Adrenal gland (tissue), 12 donors: ENCODE measurements around the gene ADK. TPM values are rescaled to one million over a fixed set of nuclear protein-coding genes. Genes with fewer than 3 reads are reported as not detected.
A peak's percentile ranks its signal among the peaks of the same experiment; 100 is the strongest.

Experiments used
- DNase-seq, 7 donors: peaks; one replicate each; pipeline ENCODE4 v3.0.0-alpha.2; 2019 to 2020
- H3K27ac ChIP-seq, 5 donors: fragments of 200-600 bp; sonication (generic) in 4 of 5; 1 replicate in 3 of 5; 2 replicates in 2 of 5; pipeline versions ENCODE4 v1.5.1 to v1.8.0; 2016 to 2020; ENCODE audit warnings: mild to moderate bottlenecking in 1 of 5
- H3K27me3 ChIP-seq: fragments of 200-600 bp; 2 replicates; pipeline ENCODE4 v1.8.0; 2021
- H3K36me3 ChIP-seq, 2 donors: fragments of 200-600 bp; replicated peaks in 1 of 2; 1 replicate in 1 of 2; 2 replicates in 1 of 2; pipeline versions ENCODE4 v1.5.1 to v1.8.0; 2018 to 2022
- H3K4me1 ChIP-seq, 2 donors: fragments of 200-600 bp; replicated peaks in 1 of 2; 1 replicate in 1 of 2; 2 replicates in 1 of 2; pipeline versions ENCODE4 v1.5.1 to v1.8.0; 2018 to 2021
- H3K4me3 ChIP-seq, 4 donors: fragments of 200-600 bp; sonication (generic) in 3 of 4; one replicate each; pipeline ENCODE4 v1.5.1; 2016 to 2018
- H3K9me3 ChIP-seq, 3 donors: fragments of 200-600 bp; sonication (generic) in 1 of 3; replicated peaks in 1 of 3; 1 replicate in 2 of 3; 2 replicates in 1 of 3; pipeline versions ENCODE4 v1.5.1 to v1.8.0; 2016 to 2021
- CTCF ChIP-seq, 6 experiments: fragments of 450-650 bp in 4 of 6; fragments of 200-600 bp in 2 of 6; sonication (generic) in 1 of 6; IDR thresholded peaks; 1 replicate in 5 of 6; 2 replicates in 1 of 6; pipeline versions ENCODE4 v1.5.1 to v1.8.0; 2016 to 2021; ENCODE audit warnings: antibody characterized with exemption in 6 of 6, mild to moderate bottlenecking in 2 of 6, moderate library complexity in 1 of 6
- POLR2A ChIP-seq, 2 donors: fragments of 450-650 bp; IDR thresholded peaks; one replicate each; pipeline ENCODE4 v1.6.1; 2017; ENCODE audit warnings: antibody characterized with exemption in 2 of 2, mild to moderate bottlenecking in 2 of 2, moderate library complexity in 1 of 2
- WGBS, 4 donors: extraction: QIAGEN DNeasy Blood & Tissue Kit in 2 of 4; methylation state at CpG; one replicate each; pipeline versions ENCODE4 v1.1.5 to v1.1.7; 2013 to 2017; 5-methylcytosine and 5-hydroxymethylcytosine counted together
- intact Hi-C, 2 donors: fragments of 100-400 bp; cut with DNase I; formaldehyde crosslinking; loops; one replicate each; pipeline versions ENCODE4 v1.14.1 to v1.15.0; 2022 to 2023
- polyA plus RNA-seq, 3 donors: library from polyadenylated mRNA; stranded (reverse); fragments of 200-250 nt in 2 of 3; fragments of 350-450 nt in 1 of 3; fragmentation: Illumina TruSeq in 1 of 3; extraction: RNeasy Lipid Tissue Mini Kit (QIAGEN cat#74804) in 1 of 3; gene quantifications; one replicate each; pipeline ENCODE4 v1.2.3, GENCODE V29; 2013 to 2014
- total RNA-seq, 9 donors: library from RNA; depleted of rRNA in 4 of 9; stranded (reverse); fragments of >200 nt in 4 of 9; fragments of 120-200 nt in 1 of 9; fragmentation: NEBNext Ultra II Directional in 1 of 9; extraction: Animal tissue kit (Norgen Biotek cat#: 25700) in 1 of 9; gene quantifications; one replicate each; pipeline versions ENCODE4 v1.1.0 to v1.2.4, GENCODE V29; 2013 to 2023
- donor health status: healthy with polysubstance abuse.
- donor health status: Bipolar disorder and iron deficiency.
- donor health status: DM: yes; HTN: yes; CAD: no.
- donor health status: DM: no; HTN: no; CAD: no.
- donor health status: DM: no; HTN: no; CAD: no.
- donor health status: DM: yes; HTN: yes; CAD: no.

Gene ADK
- total and polyA plus RNA-seq, 12 donors, result 8.2 to 45.5 (median 22.2) TPM

GRCh38 chr10:74406006-74406405 is 255.0 kb downstream of the ADK start:
- no peak overlapping the region for H3K4me3 ChIP-seq
- no peaks in the 10 kb centered on the region for H3K4me1 ChIP-seq
- no peak for DNase-seq
- WGBS, 4 donors, result 76 to 81% (median 78%) methylated on average over 1 of the region's 1 CpG
- H3K27me3 ChIP-seq, result no peaks in the 10 kb centered on the region
- H3K27ac ChIP-seq, result no peak overlapping the region
- H3K36me3 ChIP-seq, result no peaks in the 10 kb centered on the region
- intact Hi-C loops, result no loop called here
- TF ChIP-seq CTCF (IDR thresholded peaks at IDR 0.05) (no peak), POLR2A (IDR thresholded peaks at IDR 0.05) (no peak)
- no peaks in the 10 kb centered on the region for H3K9me3 ChIP-seq

GRCh38 chr10:74415146-74415839 is 264.3 kb downstream of the ADK start:
- H3K4me1 ChIP-seq, result peaks cover 8 to 15% of the 10 kb centered on the region in 2 donors

GRCh38 chr10:74417397-74417796 is 266.4 kb downstream of the ADK start:
- no peaks in the 10 kb centered on the region for H3K36me3 ChIP-seq
- H3K9me3 ChIP-seq, result no peaks in the 10 kb centered on the region
- no peak for TF ChIP-seq POLR2A (IDR thresholded peaks at IDR 0.05)
- peaks cover 8 to 16% of the 10 kb centered on the region in 2 donors for H3K4me1 ChIP-seq
- H3K27me3 ChIP-seq, result no peaks in the 10 kb centered on the region
- no peak overlapping the region for H3K4me3 ChIP-seq
- WGBS, 4 donors, result 80 to 86% (median 84%) methylated on average over 1 of the region's 1 CpG
- intact Hi-C loops, result no loop called here
- H3K27ac ChIP-seq, result no peak overlapping the region
- DNase-seq, result no peak

More at GRCh38 chr10:74415146-74415839, 264.3 kb downstream of the ADK start:
- DNase-seq, result no peak
- Histone ChIP-seq H3K36me3 (no peaks in the 10 kb centered on the region), H3K27ac (no peak overlapping the region), H3K9me3 (no peaks in the 10 kb centered on the region), H3K27me3 (no peaks in the 10 kb centered on the region), H3K4me3 (no peak overlapping the region)
- intact Hi-C loops, result no loop called here
- TF ChIP-seq CTCF (IDR thresholded peaks at IDR 0.05) (no peak), POLR2A (IDR thresholded peaks at IDR 0.05) (no peak)

- Histone ChIP-seq H3K9me3 (no peaks in the 10 kb centered on the region), H3K27ac (peak overlapping the region in 1 of 5 donors; percentile 42), H3K4me3 (peak overlapping the region in 1 of 4 donors; percentile 5), H3K27me3 (no peaks in the 10 kb centered on the region), H3K36me3 (no peaks in the 10 kb centered on the region), H3K4me1 (peaks cover 8 to 16% of the 10 kb centered on the region in 2 donors)
- 33 to 47% (median 41%) methylated on average over 4 of the region's 4 CpGs for WGBS, 4 donors
- intact Hi-C loops, result no loop called here
- DNase-seq, result peak; percentile 52 to 84 (median 67)
- TF ChIP-seq CTCF (IDR thresholded peaks at IDR 0.05), result no peak
- peak in 1 of 2 donors; percentile 48 for TF ChIP-seq POLR2A (IDR thresholded peaks at IDR 0.05)
Observed at GRCh38 chr10:74418285-74418872, 267.4 kb downstream of the ADK start.
